Lower lobe of right lung (tissue), 2 donors: ENCODE data around the gene KRTAP4-11. TPM values are rescaled to one million over a fixed set of nuclear protein-coding genes. Genes with fewer than 3 reads are reported as not detected.
"Not testable (repeated sequence)": the region's sequence is repeated elsewhere in the genome, so short reads cannot be mapped to it uniquely, and the experiment has no call there.

Experiments
- ATAC-seq, 2 donors: fragments of 200-7000 bp; cut with Tn5 transposase; one replicate each; pipeline ENCODE4 v1.9.1; 2020 to 2022; ENCODE audit warnings: mild to moderate bottlenecking in 2 of 2, moderate library complexity in 2 of 2
- DNase-seq: peaks from one replicate; pipeline ENCODE4 v3.0.0-alpha.2; 2020
- H3K27ac ChIP-seq: fragments of 200-600 bp; one replicate; pipeline ENCODE4 v1.8.0; 2022
- H3K27me3 ChIP-seq: fragments of 200-600 bp; one replicate; pipeline ENCODE4 v1.8.0; 2022; ENCODE audit warnings: low read depth
- H3K36me3 ChIP-seq: fragments of 200-600 bp; one replicate; pipeline ENCODE4 v1.8.0; 2022; ENCODE audit warnings: mild to moderate bottlenecking
- H3K4me1 ChIP-seq: fragments of 200-600 bp; one replicate; pipeline ENCODE4 v1.8.0; 2022
- H3K4me3 ChIP-seq: fragments of 200-600 bp; one replicate; pipeline ENCODE4 v1.8.0; 2022; ENCODE audit warnings: mild to moderate bottlenecking
- H3K9me3 ChIP-seq: fragments of 200-600 bp; one replicate; pipeline ENCODE4 v1.8.0; 2022
- CTCF ChIP-seq: fragments of 200-600 bp; IDR thresholded peaks from one replicate; pipeline ENCODE4 v1.8.0; 2022; ENCODE audit warnings: antibody characterized with exemption, mild to moderate bottlenecking
- intact Hi-C: fragments of 100-400 bp; cut with DNase I; formaldehyde crosslinking; loops from one replicate; pipeline ENCODE4 v1.11.0; 2022
- total RNA-seq: library from RNA; stranded (reverse); fragmentation: NEBNext Ultra II Directional; extraction: Animal tissue kit (Norgen Biotek cat#: 25700); gene quantifications from one replicate; pipeline ENCODE4 v1.2.1, GENCODE V29; 2021
- donor health status: DM: no; HTN: yes; CAD: no; lungs with severe emphysema.

KRTAP4-11 gene
- total RNA-seq, 1 donor from 2014 or later: not detected

GRCh38 chr17:41083427-41083826, 34.7 kb downstream of the KRTAP4-11 start:
- H3K4me1 ChIP-seq, intact Hi-C loops, H3K36me3 ChIP-seq, H3K4me3 ChIP-seq, ATAC-seq, H3K9me3 ChIP-seq, H3K27me3 ChIP-seq, DNase-seq, H3K27ac ChIP-seq: not testable (repeated sequence)

GRCh38 chr17:41082626-41083025, 35.5 kb downstream of the KRTAP4-11 start:
- no peak for ATAC-seq
- Histone ChIP-seq H3K4me3 (no peak overlapping the region), H3K27me3 (no peaks in the 10 kb centered on the region), H3K27ac (no peak overlapping the region), H3K4me1 (no peaks in the 10 kb centered on the region), H3K9me3 (no peaks in the 10 kb centered on the region), H3K36me3 (no peaks in the 10 kb centered on the region)
- TF ChIP-seq CTCF: no peak
- DNase-seq: no peak
- intact Hi-C loops: no loop called here

GRCh38 chr17:41076788-41077187, 41.4 kb downstream of the KRTAP4-11 start:
- ATAC-seq (no peak), DNase-seq (no peak)
- H3K4me3 ChIP-seq: no peak overlapping the region
- no peak for TF ChIP-seq CTCF
- no peak overlapping the region for H3K27ac ChIP-seq
- no peaks in the 10 kb centered on the region for H3K27me3 ChIP-seq
- no peaks in the 10 kb centered on the region for H3K36me3 ChIP-seq
- H3K9me3 ChIP-seq: no peaks in the 10 kb centered on the region
- H3K4me1 ChIP-seq: no peaks in the 10 kb centered on the region
- intact Hi-C loops: no loop called here

GRCh38 chr17:41073676-41074075, 44.5 kb downstream of the KRTAP4-11 start:
- Histone ChIP-seq H3K36me3 (no peaks in the 10 kb centered on the region), H3K9me3 (no peaks in the 10 kb centered on the region), H3K27ac (no peak overlapping the region), H3K4me1 (no peaks in the 10 kb centered on the region), H3K4me3 (no peak overlapping the region), H3K27me3 (no peaks in the 10 kb centered on the region)
- intact Hi-C loops: no loop called here
- DNase-seq (no peak), ATAC-seq (no peak)
- no peak for TF ChIP-seq CTCF

GRCh38 chr17:41071606-41072360, 46.4 kb downstream of the KRTAP4-11 start:
- DNase-seq (no peak), ATAC-seq (no peak)
- no peak overlapping the region for H3K27ac ChIP-seq
- TF ChIP-seq CTCF: no peak
- H3K9me3 ChIP-seq: no peaks in the 10 kb centered on the region
- no peaks in the 10 kb centered on the region for H3K27me3 ChIP-seq
- intact Hi-C loops: no loop called here
- H3K4me1 ChIP-seq: no peaks in the 10 kb centered on the region
- no peak overlapping the region for H3K4me3 ChIP-seq
- no peaks in the 10 kb centered on the region for H3K36me3 ChIP-seq

GRCh38 chr17:41069031-41069430, 49.1 kb downstream of the KRTAP4-11 start:
- intact Hi-C loops: no loop called here
- Histone ChIP-seq H3K36me3 (no peaks in the 10 kb centered on the region), H3K4me3 (no peak overlapping the region), H3K27ac (no peak overlapping the region), H3K27me3 (no peaks in the 10 kb centered on the region), H3K4me1 (no peaks in the 10 kb centered on the region), H3K9me3 (no peaks in the 10 kb centered on the region)
- ATAC-seq (no peak), DNase-seq (no peak)
- TF ChIP-seq CTCF: no peak
